Tibial nerve (tissue), 3 donors: ENCODE results near the gene CFAP221.

ENCODE experiments used
- POLR2A ChIP-seq, 2 donors: fragments of 450-650 bp; IDR thresholded peaks; one replicate each; pipeline ENCODE4 v1.6.1; 2017; ENCODE audit warnings: antibody characterized with exemption in 2 of 2, mild to moderate bottlenecking in 2 of 2, moderate library complexity in 2 of 2
- TF ChIP-seq, protein P1 (sequence below), 5 experiments: fragments of 200-600 bp in 3 of 5; fragments of 450-650 bp in 2 of 5; sonication (generic) in 3 of 5; IDR thresholded peaks; one replicate each; pipeline ENCODE4 v1.5.1; 2016 to 2019; ENCODE audit warnings: antibody characterized with exemption in 5 of 5, mild to moderate bottlenecking in 3 of 5, moderate library complexity in 2 of 5

DNA sequence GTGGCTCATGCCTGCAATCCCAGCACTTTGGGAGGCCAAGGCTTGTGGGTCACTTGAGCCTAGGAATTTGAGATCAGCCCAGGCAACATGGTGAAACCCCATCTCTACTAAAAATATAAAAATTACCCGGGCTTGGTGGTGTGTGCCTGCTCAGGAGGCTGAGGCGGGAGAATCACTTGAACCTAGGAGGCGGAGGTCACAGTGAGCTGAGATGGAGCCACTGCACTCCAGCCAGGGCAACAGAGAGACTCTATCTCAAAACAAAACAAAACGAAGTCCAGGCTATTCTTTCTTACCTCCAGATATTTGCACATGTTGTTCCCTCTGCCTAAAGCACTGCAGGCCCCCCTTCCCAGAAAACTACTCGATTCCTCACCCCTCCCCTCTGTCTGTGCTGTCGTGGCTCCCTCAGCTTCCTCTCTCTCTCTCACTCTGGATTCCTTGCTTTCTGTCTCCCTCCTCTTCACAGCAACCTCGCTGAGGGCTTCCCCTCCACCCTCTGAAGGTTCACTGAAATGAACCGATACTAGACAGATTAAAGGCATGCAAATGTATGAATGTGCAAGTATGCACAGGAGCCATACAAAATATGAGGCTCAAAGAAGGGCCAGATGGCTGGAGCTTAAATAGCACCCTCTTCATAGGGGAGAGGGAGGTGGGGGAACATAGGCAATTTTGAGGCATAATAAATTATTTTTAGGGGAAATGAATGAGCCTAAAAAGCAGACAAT, 153.2 kb downstream of the CFAP221 start:
- TF ChIP-seq POLR2A (IDR thresholded peaks at IDR 0.05) = no peak
- TF ChIP-seq, protein P1, sequence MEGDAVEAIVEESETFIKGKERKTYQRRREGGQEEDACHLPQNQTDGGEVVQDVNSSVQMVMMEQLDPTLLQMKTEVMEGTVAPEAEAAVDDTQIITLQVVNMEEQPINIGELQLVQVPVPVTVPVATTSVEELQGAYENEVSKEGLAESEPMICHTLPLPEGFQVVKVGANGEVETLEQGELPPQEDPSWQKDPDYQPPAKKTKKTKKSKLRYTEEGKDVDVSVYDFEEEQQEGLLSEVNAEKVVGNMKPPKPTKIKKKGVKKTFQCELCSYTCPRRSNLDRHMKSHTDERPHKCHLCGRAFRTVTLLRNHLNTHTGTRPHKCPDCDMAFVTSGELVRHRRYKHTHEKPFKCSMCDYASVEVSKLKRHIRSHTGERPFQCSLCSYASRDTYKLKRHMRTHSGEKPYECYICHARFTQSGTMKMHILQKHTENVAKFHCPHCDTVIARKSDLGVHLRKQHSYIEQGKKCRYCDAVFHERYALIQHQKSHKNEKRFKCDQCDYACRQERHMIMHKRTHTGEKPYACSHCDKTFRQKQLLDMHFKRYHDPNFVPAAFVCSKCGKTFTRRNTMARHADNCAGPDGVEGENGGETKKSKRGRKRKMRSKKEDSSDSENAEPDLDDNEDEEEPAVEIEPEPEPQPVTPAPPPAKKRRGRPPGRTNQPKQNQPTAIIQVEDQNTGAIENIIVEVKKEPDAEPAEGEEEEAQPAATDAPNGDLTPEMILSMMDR (IDR thresholded peaks at IDR 0.05) = no peak
